Upper lobe of left lung (tissue), 6 donors: ENCODE data around the gene BLMH. TPM values are rescaled to one million over a fixed set of nuclear protein-coding genes. Genes with fewer than 3 reads are reported as not detected.

Source experiments
- ATAC-seq, 2 donors: fragments of 200-7000 bp; cut with Tn5 transposase; one replicate each; pipeline ENCODE4 v1.9.1; 2022; ENCODE audit warnings: mild to moderate bottlenecking in 2 of 2, moderate library complexity in 2 of 2; ENCODE audit not compliant: low FRiP score in 2 of 2
- DNase-seq, 2 donors: peaks; one replicate each; pipeline ENCODE4 v3.0.0-alpha.2; 2019 to 2020
- H3K27ac ChIP-seq, 4 donors: fragments of 200-600 bp; sonication (generic); one replicate each; pipeline ENCODE4 v1.5.1; 2016 to 2019
- H3K27me3 ChIP-seq, 4 donors: fragments of 200-600 bp; sonication (generic); one replicate each; pipeline ENCODE4 v1.5.1; 2017 to 2019
- H3K36me3 ChIP-seq, 4 donors: fragments of 200-600 bp; sonication (generic); one replicate each; pipeline ENCODE4 v1.5.1; 2016 to 2019
- H3K4me1 ChIP-seq, 4 donors: fragments of 200-600 bp; sonication (generic); one replicate each; pipeline ENCODE4 v1.5.1; 2018 to 2019
- H3K4me3 ChIP-seq, 4 donors: fragments of 200-600 bp; sonication (generic); one replicate each; pipeline ENCODE4 v1.5.1; 2017 to 2019; ENCODE audit warnings: mild to moderate bottlenecking in 2 of 4, moderate library complexity in 1 of 4
- H3K9me3 ChIP-seq, 4 donors: fragments of 200-600 bp; sonication (generic); one replicate each; pipeline ENCODE4 v1.5.1; 2018 to 2019
- EP300 ChIP-seq, 4 donors: sonication (generic); formaldehyde crosslinking; IDR thresholded peaks; one replicate each; pipeline ENCODE4 v1.5.1; 2017; ENCODE audit warnings: antibody characterized with exemption in 4 of 4, control low read depth in 2 of 4
- POLR2A ChIP-seq, 4 donors: fragments of 450-650 bp; IDR thresholded peaks; one replicate each; pipeline ENCODE4 v1.5.1; 2016 to 2017; ENCODE audit warnings: antibody characterized with exemption in 4 of 4, mild to moderate bottlenecking in 2 of 4
- POLR2AphosphoS5 ChIP-seq, 2 donors: sonication (generic); formaldehyde crosslinking; IDR thresholded peaks; one replicate each; pipeline ENCODE4 v1.5.1; 2017; ENCODE audit warnings: antibody characterized with exemption in 2 of 2
- WGBS, 2 donors: methylation state at CpG; one replicate each; pipeline ENCODE4 v1.1.5; 2017 to 2018; 5-methylcytosine and 5-hydroxymethylcytosine counted together
- total RNA-seq, 6 donors: library from RNA; depleted of rRNA in 4 of 6; stranded (reverse); fragments of >200 nt in 4 of 6; gene quantifications; one replicate each; pipeline versions ENCODE4 v1.1.0 to v1.2.1, GENCODE V29; 2016 to 2021
- TF ChIP-seq, protein P1 (sequence below), 6 experiments: fragments of 450-650 bp in 4 of 6; fragments of 200-600 bp in 2 of 6; sonication (generic) in 2 of 6; IDR thresholded peaks; one replicate each; pipeline ENCODE4 v1.5.1; 2016 to 2019; ENCODE audit warnings: antibody characterized with exemption in 6 of 6
- donor health status: DM: no; HTN: no; CAD: no; lungs with moderate emphysema.
- donor health status: DM: no; HTN: yes; CAD: no; lungs with severe emphysema.

BLMH gene
- total RNA-seq, 6 donors from 2014 or later, result 16.4 to 33.6 (median 22.4) TPM

- ATAC-seq (no peak), DNase-seq (no peak)
- Histone ChIP-seq H3K4me3 (no peak overlapping the region), H3K4me1 (peaks cover 0 to 3% (median 0%) of the 10 kb centered on the region in 4 donors), H3K27me3 (no peaks in the 10 kb centered on the region), H3K27ac (no peak overlapping the region), H3K9me3 (no peaks in the 10 kb centered on the region), H3K36me3 (no peaks in the 10 kb centered on the region)
- no peak for TF ChIP-seq EP300 (IDR thresholded peaks at IDR 0.05)
- TF ChIP-seq, protein P1, sequence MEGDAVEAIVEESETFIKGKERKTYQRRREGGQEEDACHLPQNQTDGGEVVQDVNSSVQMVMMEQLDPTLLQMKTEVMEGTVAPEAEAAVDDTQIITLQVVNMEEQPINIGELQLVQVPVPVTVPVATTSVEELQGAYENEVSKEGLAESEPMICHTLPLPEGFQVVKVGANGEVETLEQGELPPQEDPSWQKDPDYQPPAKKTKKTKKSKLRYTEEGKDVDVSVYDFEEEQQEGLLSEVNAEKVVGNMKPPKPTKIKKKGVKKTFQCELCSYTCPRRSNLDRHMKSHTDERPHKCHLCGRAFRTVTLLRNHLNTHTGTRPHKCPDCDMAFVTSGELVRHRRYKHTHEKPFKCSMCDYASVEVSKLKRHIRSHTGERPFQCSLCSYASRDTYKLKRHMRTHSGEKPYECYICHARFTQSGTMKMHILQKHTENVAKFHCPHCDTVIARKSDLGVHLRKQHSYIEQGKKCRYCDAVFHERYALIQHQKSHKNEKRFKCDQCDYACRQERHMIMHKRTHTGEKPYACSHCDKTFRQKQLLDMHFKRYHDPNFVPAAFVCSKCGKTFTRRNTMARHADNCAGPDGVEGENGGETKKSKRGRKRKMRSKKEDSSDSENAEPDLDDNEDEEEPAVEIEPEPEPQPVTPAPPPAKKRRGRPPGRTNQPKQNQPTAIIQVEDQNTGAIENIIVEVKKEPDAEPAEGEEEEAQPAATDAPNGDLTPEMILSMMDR (IDR thresholded peaks at IDR 0.05), result no peak
- 94 to 97% methylated on average over 2 of the region's 2 CpGs for WGBS, 2 donors
These were observed 18.8 kb upstream of the BLMH start for GRCh38 chr17:30310562-30310961.

DNA sequence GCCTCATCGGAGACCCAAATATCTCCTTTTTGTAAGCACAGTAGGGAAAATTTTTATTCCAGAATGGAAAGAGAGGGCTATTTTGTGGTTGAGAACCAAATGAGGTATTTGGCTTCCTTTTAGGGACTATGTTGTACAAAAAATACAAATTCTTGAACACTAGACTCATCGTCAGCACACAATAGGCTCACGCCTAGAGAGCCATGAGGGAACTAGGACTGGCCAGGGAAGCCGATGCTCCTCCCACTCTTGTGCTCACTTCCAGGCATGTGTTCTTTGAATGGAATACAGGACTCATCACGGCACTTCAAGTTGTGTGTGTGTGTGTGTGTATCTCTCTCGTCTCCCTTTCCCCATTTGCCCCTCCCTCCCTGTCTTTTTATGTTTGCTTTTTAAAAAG is 17.8 kb upstream of the BLMH start:
- TF ChIP-seq POLR2A (IDR thresholded peaks at IDR 0.05) (no peak), POLR2AphosphoS5 (IDR thresholded peaks at IDR 0.05) (no peak)
- Histone ChIP-seq H3K27me3 (no peaks in the 10 kb centered on the region), H3K4me3 (no peak overlapping the region), H3K9me3 (no peaks in the 10 kb centered on the region), H3K27ac (no peak overlapping the region), H3K4me1 (peaks cover 0 to 3% (median 0%) of the 10 kb centered on the region in 4 donors), H3K36me3 (no peaks in the 10 kb centered on the region)
- DNase-seq (no peak), ATAC-seq (peak in 1 of 2 donors; percentile 61)
- WGBS, 2 donors, result 96 to 98% methylated on average over 6 of the region's 6 CpGs

GRCh38 chr17:30308406-30308805 is 16.7 kb upstream of the BLMH start:
- WGBS, 2 donors, result 67 to 73% methylated on average over 2 of the region's 2 CpGs
- no peaks in the 10 kb centered on the region for H3K27me3 ChIP-seq
- peak in 1 of 2 donors; percentile 26 for ATAC-seq

GRCh38 chr17:30304778-30305177 is 13.0 kb upstream of the BLMH start:
- no peak overlapping the region for H3K27ac ChIP-seq
- DNase-seq, result no peak
- H3K4me3 ChIP-seq, result no peak overlapping the region
- WGBS, 2 donors, result 84 to 92% methylated on average over 3 of the region's 3 CpGs
- ATAC-seq, result no peak
- H3K4me1 ChIP-seq, result peaks cover 0 to 3% (median 0%) of the 10 kb centered on the region in 4 donors
- H3K9me3 ChIP-seq, result no peaks in the 10 kb centered on the region
- TF ChIP-seq, protein P1 (IDR thresholded peaks at IDR 0.05), result no peak
- TF ChIP-seq POLR2A (IDR thresholded peaks at IDR 0.05) (no peak), EP300 (IDR thresholded peaks at IDR 0.05) (no peak), POLR2AphosphoS5 (IDR thresholded peaks at IDR 0.05) (no peak)
- no peaks in the 10 kb centered on the region for H3K36me3 ChIP-seq
- no peaks in the 10 kb centered on the region for H3K27me3 ChIP-seq

More at GRCh38 chr17:30308406-30308805, 16.7 kb upstream of the BLMH start:
- H3K27ac ChIP-seq, result no peak overlapping the region
- H3K4me1 ChIP-seq, result peaks cover 0 to 3% (median 0%) of the 10 kb centered on the region in 4 donors
- no peak for DNase-seq
- H3K36me3 ChIP-seq, result no peaks in the 10 kb centered on the region
- TF ChIP-seq EP300 (IDR thresholded peaks at IDR 0.05), result no peak
- TF ChIP-seq POLR2AphosphoS5 (IDR thresholded peaks at IDR 0.05), result no peak
- TF ChIP-seq POLR2A (IDR thresholded peaks at IDR 0.05), result no peak
- TF ChIP-seq, protein P1 (IDR thresholded peaks at IDR 0.05), result no peak
- no peak overlapping the region for H3K4me3 ChIP-seq
- H3K9me3 ChIP-seq, result no peaks in the 10 kb centered on the region

DNA sequence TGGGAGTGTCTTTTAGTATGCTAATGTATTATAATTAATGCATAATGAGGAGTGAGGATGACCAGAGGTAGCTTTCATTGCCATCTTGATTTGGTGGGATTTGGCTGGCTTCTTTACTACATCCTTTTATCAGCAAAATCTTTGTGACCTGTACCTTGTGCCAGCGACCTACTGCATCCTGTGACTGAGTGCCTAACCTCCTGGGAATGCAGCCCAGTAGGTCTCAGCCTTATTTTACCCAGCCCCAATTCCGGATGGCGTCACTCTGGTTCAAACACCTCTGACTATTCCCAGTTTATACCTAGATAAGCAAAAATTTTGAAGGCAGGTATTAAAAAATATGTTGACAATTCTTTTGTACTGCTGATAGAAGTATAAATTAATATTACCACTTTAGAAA is 10.5 kb upstream of the BLMH start:
- no peaks in the 10 kb centered on the region for H3K4me1 ChIP-seq
- no peak for DNase-seq
- ATAC-seq, result no peak
- H3K36me3 ChIP-seq, result no peaks in the 10 kb centered on the region
- TF ChIP-seq, protein P1 (IDR thresholded peaks at IDR 0.05), result no peak
- H3K27ac ChIP-seq, result no peak overlapping the region
- WGBS, 2 donors, result 69 to 77% methylated on average over 3 of the region's 3 CpGs
- H3K4me3 ChIP-seq, result no peak overlapping the region
- no peaks in the 10 kb centered on the region for H3K9me3 ChIP-seq
- H3K27me3 ChIP-seq, result no peaks in the 10 kb centered on the region
